ENCODE results near the gene TSPYL4. TPM values are rescaled to one million over a fixed set of nuclear protein-coding genes. Genes with fewer than 3 reads are reported as not detected.

TSPYL4 gene
- total and polyA plus RNA-seq, 8 donors: 2.3 to 33.5 (median 9.1) TPM

- Histone ChIP-seq H3K27ac (no peak overlapping the region), H3K27me3 (no peaks in the 10 kb centered on the region), H3K4me3 (no peak overlapping the region), H3K4me1 (peaks cover 0 to 9% (median 6%) of the 10 kb centered on the region in 4 donors), H3K36me3 (peaks cover 0 to 13% (median 11%) of the 10 kb centered on the region in 4 donors), H3K9me3 (peaks cover 0 to 12% (median 6%) of the 10 kb centered on the region in 4 donors)
- TF ChIP-seq POLR2AphosphoS5 (IDR thresholded peaks at IDR 0.05) (no peak), EP300 (IDR thresholded peaks at IDR 0.05) (no peak), CTCF (IDR thresholded peaks at IDR 0.05) (no peak), POLR2A (IDR thresholded peaks at IDR 0.05) (no peak)
- no peak for DNase-seq
- 89 to 97% (median 95%) methylated on average over 1 of the region's 1 CpG for WGBS, 5 donors
- intact Hi-C loops (cut with DNase I; ENCODE audit: low total_unique reads): loop anchor here (10.0 kb wide), 1 partner anchor 271 kb away; no protein-coding TSS in a partner anchor
Measured at GRCh38 chr6:116263353-116263752, 9.5 kb upstream of the TSPYL4 start.

- WGBS, 5 donors: 76 to 98% (median 97%) methylated on average over 1 to 18 of the region's 18 CpGs
- TF ChIP-seq POLR2AphosphoS5 (IDR thresholded peaks at IDR 0.05) (no peak), CTCF (IDR thresholded peaks at IDR 0.05) (no peak), EP300 (IDR thresholded peaks at IDR 0.05) (no peak), POLR2A (IDR thresholded peaks at IDR 0.05) (no peak)
- H3K27me3 ChIP-seq: no peaks in the 10 kb centered on the region
- peaks cover 10 to 20% (median 15%) of the 10 kb centered on the region in 4 donors for H3K4me1 ChIP-seq
- intact Hi-C loops (cut with DNase I; ENCODE audit: low total_unique reads): no loop called here
- H3K27ac ChIP-seq: no peak overlapping the region
- no peak for DNase-seq
- H3K36me3 ChIP-seq: peaks cover 0 to 4% (median 0%) of the 10 kb centered on the region in 4 donors
- no peak overlapping the region for H3K4me3 ChIP-seq
- H3K9me3 ChIP-seq: peaks cover 0 to 5% (median 2%) of the 10 kb centered on the region in 4 donors
Measured at GRCh38 chr6:116258520-116258919, 4.6 kb upstream of the TSPYL4 start.

- TF ChIP-seq EP300 (IDR thresholded peaks at IDR 0.05) (no peak), POLR2A (IDR thresholded peaks at IDR 0.05) (no peak), CTCF (IDR thresholded peaks at IDR 0.05) (no peak), POLR2AphosphoS5 (IDR thresholded peaks at IDR 0.05) (no peak)
- H3K36me3 ChIP-seq: peaks cover 0 to 4% (median 0%) of the 10 kb centered on the region in 4 donors
- no peak overlapping the region for H3K27ac ChIP-seq
- H3K4me3 ChIP-seq: no peak overlapping the region
- H3K4me1 ChIP-seq: peaks cover 24 to 36% (median 31%) of the 10 kb centered on the region in 4 donors
- WGBS, 5 donors: 90 to 99% (median 94%) methylated on average over 1 of the region's 1 CpG
- no peaks in the 10 kb centered on the region for H3K9me3 ChIP-seq
- H3K27me3 ChIP-seq: no peaks in the 10 kb centered on the region
- intact Hi-C loops (cut with DNase I; ENCODE audit: low total_unique reads): no loop called here
- no peak for DNase-seq
Measured at GRCh38 chr6:116256694-116257093, 2.8 kb upstream of the TSPYL4 start.

- Histone ChIP-seq H3K36me3 (peaks cover 0 to 4% (median 0%) of the 10 kb centered on the region in 4 donors), H3K4me1 (peaks cover 38 to 50% (median 45%) of the 10 kb centered on the region in 4 donors), H3K9me3 (no peaks in the 10 kb centered on the region), H3K27ac (peak overlapping the region in 2 of 5 donors; percentile 9 to 93), H3K27me3 (no peaks in the 10 kb centered on the region), H3K4me3 (no peak overlapping the region)
- DNase-seq: peak in 1 of 2 donors; percentile 62
- 18 to 30% (median 24%) methylated on average over 5 of the region's 5 CpGs for WGBS, 5 donors
- TF ChIP-seq CTCF (IDR thresholded peaks at IDR 0.05) (no peak), POLR2A (IDR thresholded peaks at IDR 0.05) (no peak), POLR2AphosphoS5 (IDR thresholded peaks at IDR 0.05) (peak in 1 of 3 donors; percentile 18)
- intact Hi-C loops (cut with DNase I; ENCODE audit: low total_unique reads): no loop called here
Measured at GRCh38 chr6:116255246-116255800, 1.4 kb upstream of the TSPYL4 start.
